Glomerular visceral epithelial cell (primary cell): ENCODE measurements around the gene PRKCE.
A peak's percentile ranks its signal among the peaks of the same experiment; 100 is the strongest.
"Not testable (repeated sequence)": the region's sequence is repeated elsewhere in the genome, so short reads cannot be mapped to it uniquely, and the experiment has no call there.

Experiments
- DNase-seq: peaks from one replicate; pipeline ENCODE4 v3.0.0-alpha.2; 2016; ENCODE audit errors: extremely low spot score

The PRKCE gene

DNA sequence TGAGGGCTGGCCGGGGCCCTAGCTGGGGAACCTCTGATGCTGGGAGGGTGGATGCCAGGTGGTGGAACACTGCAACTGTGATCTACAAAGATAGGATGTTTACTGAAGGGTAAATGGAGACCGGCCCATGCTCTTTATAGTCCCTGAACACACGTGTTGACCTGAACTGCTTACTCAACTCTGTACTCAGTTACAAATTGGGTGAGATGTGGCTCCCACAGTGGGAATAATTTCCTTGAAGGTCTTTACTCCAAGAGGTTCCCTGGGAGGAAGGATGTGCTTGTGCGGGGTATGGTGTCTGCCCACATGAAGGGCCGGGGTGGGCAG lies 254.1 kb downstream of the PRKCE start:
- no peak for DNase-seq

GRCh38 chr2:45907592-45907991 lies 256.1 kb downstream of the PRKCE start:
- no peak for DNase-seq

GRCh38 chr2:45908316-45909170 lies 257.1 kb downstream of the PRKCE start:
- no peak for DNase-seq

GRCh38 chr2:45909171-45909565 lies 257.7 kb downstream of the PRKCE start:
- no peak for DNase-seq

DNA sequence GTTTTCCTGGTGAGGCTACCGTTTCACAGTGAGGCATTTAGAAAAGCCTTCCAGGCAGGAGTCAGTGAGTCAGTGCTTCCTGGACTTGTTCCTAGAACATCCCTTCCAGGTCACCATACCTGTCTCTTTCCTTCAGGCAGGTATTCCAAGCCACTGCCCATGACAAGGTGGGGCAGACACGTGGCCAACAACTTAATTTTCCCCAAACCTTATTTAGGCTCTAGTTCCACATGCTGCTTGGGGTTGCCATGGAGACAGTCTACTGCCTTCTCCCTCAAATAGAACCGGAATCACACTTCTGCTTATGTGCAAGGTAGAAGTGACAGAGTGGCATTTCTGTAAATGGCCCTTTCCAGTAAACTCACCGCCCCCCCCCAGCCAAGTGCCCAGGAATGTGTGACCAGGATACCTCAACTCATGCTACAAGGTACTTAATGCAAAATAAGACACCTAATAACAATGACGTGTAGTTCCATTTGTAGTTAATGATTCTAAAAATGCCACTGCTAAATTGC lies 258.3 kb downstream of the PRKCE start:
- no peak for DNase-seq

DNA sequence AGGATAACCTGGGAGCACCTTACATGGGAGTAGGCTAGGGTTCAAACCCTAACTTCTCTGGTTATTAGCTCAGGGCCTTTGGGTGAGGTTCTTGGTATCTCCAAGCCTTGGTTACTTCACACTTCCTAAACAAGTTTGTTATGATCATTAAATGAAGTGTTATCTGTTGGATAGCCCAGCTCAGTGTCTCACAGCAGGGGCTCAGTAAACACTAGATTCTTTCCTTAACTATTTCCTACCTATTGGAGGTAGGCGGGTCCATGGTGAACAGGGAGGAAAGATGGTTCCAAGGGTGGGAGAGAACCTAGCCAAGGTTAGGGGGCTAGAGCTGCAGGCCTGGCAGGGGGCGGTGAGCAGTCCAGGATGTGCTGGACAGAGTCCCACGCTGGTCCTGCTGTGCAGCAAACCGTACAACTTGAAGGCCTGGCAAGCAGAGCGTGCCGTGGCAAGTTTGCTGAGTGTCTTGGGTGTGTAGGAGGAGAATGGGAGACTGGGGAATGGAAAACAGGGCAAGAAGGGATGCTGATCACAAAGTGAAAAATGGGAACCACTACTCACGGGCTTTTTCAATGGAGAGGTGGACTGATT lies 259.1 kb downstream of the PRKCE start:
- DNase-seq: no peak

DNA sequence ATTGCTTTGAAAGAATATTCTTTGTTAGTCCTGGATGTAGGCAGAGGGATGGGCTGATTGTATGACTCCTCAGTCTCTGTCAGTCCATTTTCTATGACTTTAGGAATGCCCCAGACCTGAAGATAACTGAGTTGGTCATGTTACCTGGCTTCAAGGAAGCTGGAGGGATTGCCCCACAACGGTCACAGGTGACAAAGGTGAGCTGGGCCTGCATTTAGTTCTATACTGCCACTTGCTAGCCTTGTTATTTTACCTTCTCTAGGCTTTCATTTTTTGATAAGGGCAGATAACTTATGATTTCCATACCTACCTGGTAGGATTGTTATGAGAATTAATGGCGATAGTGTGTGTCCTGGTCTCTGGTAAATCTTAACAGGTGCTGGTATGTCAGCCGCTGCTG lies 260.1 kb downstream of the PRKCE start:
- DNase-seq: no peak

DNA sequence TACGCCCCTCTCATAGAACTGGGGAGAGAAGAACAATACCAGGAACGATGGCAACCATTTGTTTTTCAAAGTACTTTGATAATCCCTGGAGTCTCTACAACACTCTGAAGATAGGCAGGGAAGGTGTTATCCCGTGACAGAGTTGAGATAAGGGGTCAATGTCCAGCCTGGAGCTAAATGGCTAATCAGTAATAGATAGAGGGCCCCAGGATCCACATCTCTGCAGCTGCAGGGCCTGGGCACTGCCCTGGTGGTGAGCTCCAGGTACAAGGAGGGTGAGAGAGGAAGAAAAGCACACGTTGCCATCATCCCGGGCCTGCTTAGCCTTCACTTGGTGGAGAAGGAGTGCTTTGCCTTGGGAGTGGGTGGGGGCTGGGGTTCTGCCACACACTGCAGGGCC lies 260.6 kb downstream of the PRKCE start:
- DNase-seq: no peak

GRCh38 chr2:45913539-45913938 lies 262.1 kb downstream of the PRKCE start:
- DNase-seq: no peak

GRCh38 chr2:45915523-45915922 lies 264.0 kb downstream of the PRKCE start:
- no peak for DNase-seq

GRCh38 chr2:45917561-45918176 lies 266.2 kb downstream of the PRKCE start:
- DNase-seq: not testable (repeated sequence)

DNA sequence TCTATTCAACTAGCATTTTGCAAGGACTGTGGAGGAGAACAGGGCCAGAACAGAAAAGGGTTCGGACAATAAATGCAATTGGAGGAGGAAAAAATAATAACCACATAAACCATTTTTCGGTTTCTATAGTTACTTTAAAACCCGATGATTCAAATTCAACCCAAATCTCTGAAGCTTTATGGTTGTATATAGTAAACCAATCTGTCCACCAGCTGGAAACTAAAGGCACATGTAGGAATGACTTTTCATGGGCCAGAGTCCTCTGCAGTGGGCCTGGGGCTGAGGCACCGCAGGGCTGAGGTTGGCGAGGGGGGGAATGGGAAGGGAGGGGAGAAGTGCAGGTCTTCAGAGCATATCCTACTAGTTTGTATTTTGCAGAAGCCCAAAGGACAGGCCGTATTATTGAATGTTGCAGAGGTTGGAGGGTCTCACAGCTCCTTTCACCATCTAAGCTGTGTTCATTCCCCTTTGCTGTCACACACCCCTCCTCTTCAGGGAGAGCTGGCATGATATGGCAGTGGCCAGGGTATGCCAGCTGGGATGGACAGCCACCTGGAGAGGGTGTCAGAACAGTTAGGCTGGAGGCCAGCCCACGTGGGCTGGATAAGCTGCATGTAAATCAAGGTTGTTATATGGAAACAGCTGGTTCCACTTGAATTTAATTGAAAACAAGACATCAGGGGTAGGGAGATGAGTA lies 267.1 kb downstream of the PRKCE start:
- no peak for DNase-seq

- no peak for DNase-seq
Measured at GRCh38 chr2:45919160-45919650, 267.7 kb downstream of the PRKCE start.

DNA sequence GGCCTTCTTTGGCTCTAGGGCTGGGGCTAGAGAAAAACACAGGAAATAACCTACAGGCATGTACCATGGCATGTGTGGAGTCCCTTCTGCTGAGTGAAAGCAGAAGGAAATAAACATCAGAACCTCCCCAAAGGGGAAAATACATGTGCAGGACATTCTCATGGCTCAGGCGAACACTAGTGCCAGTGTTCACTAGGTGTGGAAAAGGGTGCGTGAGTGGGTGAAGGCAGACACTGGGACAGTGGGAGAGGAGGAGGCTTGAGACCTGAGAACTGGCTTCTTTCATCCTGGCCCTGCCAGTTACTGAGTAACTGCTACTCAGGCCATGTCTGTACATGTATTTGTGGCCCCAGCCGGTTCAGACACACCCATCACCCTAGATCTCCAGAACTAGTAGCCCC lies 268.2 kb downstream of the PRKCE start:
- DNase-seq: no peak

DNA sequence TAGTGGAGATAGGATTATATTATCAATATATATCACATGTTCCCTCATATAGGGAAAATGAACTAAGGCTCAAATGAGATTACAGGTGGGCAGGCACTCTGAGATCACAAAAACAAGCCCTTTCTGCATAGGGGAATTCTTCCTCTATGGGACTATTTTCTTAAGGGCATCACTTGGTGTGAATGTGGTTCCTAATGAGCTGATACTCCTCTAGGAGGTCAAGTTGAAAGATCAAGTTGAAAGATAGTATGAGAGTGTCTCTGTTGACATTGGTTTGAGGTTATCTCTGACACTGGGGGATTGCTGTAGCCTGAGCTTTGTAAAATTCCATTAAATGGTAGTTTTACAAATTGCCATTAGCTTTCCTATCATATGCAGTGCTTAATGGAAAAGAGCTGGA lies 270.4 kb downstream of the PRKCE start:
- no peak for DNase-seq

DNA sequence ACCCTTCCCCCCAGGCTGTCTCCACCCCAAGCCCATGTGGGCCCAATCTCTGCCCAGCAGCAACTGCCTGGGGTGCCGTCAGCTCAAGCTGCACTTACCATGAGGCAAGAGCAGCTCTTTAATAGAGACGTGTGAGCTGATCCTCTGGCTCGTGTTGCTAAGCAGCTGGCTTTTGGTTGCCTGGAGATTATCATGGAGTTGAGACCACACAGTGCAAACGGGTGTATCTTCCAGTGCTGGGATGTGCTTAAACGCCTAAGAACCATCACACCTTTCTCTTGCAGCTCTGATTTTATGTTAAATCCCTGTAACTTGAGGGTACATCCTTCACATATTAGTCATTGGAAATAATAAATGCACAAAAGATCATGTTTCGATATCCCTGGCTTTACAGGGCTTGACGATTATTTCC lies 271.1 kb downstream of the PRKCE start:
- no peak for DNase-seq

DNA sequence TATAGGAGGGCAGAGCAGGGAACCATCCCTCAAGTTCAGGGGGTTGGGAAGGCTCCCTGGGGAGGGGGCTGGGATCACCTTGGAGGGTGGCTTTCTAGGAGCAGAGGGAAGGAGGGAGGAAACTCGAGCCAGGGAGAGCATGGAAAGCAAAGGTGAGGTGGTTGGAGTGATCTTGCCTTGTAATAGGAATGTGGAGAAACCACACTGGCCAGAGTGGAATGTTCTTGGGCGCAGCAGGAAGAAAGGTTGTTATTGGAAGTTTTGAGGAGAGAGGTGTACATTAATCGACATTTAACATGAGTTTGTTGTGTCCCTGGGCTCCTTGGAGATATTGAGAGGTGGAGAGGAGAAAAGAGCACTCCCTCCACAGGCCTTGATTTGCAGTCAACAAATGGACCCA lies 272.2 kb downstream of the PRKCE start:
- peak; percentile 48 for DNase-seq

GRCh38 chr2:45925026-45925425 lies 273.6 kb downstream of the PRKCE start:
- no peak for DNase-seq

GRCh38 chr2:45925636-45926366 lies 274.3 kb downstream of the PRKCE start:
- DNase-seq: no peak

DNA sequence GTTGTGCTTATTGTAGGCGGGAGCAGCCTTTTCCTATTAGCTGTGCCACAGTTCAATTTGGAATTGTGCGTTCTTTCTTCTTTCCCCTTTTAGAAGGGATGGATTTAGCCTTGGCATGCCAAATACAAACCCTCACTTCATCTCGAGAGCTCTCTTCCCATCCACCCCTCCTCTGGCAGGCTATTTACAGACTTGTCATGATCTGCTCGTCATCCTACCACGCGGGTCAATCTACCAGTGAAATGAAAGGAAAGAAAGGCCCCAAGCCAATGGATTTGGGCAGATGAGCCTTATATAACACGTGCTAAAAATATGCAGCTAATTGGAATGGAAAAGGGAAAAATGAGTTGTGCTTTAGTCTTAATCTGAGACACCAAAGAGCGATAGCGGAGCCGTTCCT lies 277.5 kb downstream of the PRKCE start:
- DNase-seq: no peak

DNA sequence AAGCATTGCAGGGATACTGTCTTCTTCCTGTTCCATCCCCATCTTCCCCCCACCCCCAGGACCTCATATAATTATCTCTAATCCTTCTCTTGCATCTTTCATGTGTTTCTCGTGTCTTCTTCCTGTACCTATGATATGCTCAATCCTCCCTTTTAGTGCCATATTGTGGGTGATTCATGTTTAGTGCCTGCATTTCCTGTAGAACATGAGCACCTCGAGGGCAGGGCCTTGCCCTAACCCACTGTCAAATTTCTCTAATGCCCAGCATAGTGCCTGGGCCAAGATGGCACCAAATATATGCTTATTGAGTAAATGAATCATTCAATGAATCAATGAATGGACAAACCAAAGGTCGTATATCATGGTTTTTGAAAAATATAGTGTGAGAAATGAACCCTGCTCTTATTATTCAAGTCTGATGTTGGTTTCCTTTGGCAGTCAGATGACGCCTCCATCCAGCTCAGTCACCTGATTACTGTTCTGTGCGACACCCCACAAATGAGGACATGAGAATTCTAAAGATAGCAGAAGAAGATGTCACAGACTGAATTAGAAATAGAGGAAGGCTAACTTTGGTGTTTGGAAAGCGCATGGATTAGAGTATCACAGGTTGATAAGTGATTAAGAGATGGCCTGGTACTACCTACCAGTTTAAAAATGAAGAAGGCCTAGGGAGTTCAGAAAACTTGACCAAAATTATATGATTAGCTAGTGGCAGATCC lies 278.4 kb downstream of the PRKCE start:
- no peak for DNase-seq
